Left ventricle myocardium inferior (tissue), 1 donor: ENCODE data around the gene DIAPH1. TPM values are rescaled to one million over a fixed set of nuclear protein-coding genes. Genes with fewer than 3 reads are reported as not detected.

Experiments used
- DNase-seq: peaks from one replicate; pipeline ENCODE4 v3.0.0-alpha.2; 2020
- H3K27ac ChIP-seq: fragments of 200-600 bp; replicated peaks from 2 replicates; pipeline ENCODE4 v1.8.0; 2021
- H3K27me3 ChIP-seq: fragments of 200-600 bp; 2 replicates; pipeline ENCODE4 v1.8.0; 2021; ENCODE audit warnings: low read depth
- H3K36me3 ChIP-seq: fragments of 200-600 bp; 2 replicates; pipeline ENCODE4 v1.8.0; 2021
- H3K4me1 ChIP-seq: fragments of 200-600 bp; 2 replicates; pipeline ENCODE4 v1.8.0; 2021
- H3K4me3 ChIP-seq: fragments of 200-600 bp; 2 replicates; pipeline ENCODE4 v1.8.0; 2021; ENCODE audit warnings: mild to moderate bottlenecking, moderate library complexity
- H3K9me3 ChIP-seq: fragments of 200-600 bp; replicated peaks from 2 replicates; pipeline ENCODE4 v1.8.0; 2021
- CTCF ChIP-seq: fragments of 200-600 bp; IDR thresholded peaks from 2 replicates; pipeline ENCODE4 v1.8.0; 2021; ENCODE audit warnings: antibody characterized with exemption, mild to moderate bottlenecking, borderline replicate concordance
- intact Hi-C: fragments of 100-400 bp; cut with micrococcal nuclease; formaldehyde crosslinking; loops from one replicate; pipeline ENCODE4 v1.11.0; 2022
- total RNA-seq: library from RNA; stranded (reverse); fragmentation: NEBNext Ultra II Directional; extraction: Animal tissue kit (Norgen Biotek cat#: 25700); gene quantifications from one replicate; pipeline ENCODE4 v1.2.1, GENCODE V29; 2021
- donor health status: DM: no; HTN: yes; CAD: no; lungs with severe emphysema.

Gene DIAPH1
- total RNA-seq, 1 donor from 2014 or later: 53.1 TPM

- Histone ChIP-seq H3K4me1 (no peaks in the 10 kb centered on the region), H3K36me3 (peaks cover 35% of the 10 kb centered on the region), H3K27ac (no peak overlapping the region), H3K4me3 (no peak overlapping the region), H3K9me3 (peaks cover 27% of the 10 kb centered on the region), H3K27me3 (no peaks in the 10 kb centered on the region)
- no peak for TF ChIP-seq CTCF
- intact Hi-C loops: no loop called here
- no peak for DNase-seq
These were observed 71.3 kb downstream of the DIAPH1 start for GRCh38 chr5:141547488-141547887.

- no peak for TF ChIP-seq CTCF
- no peak for DNase-seq
- Histone ChIP-seq H3K36me3 (peaks cover 26% of the 10 kb centered on the region), H3K27me3 (no peaks in the 10 kb centered on the region), H3K27ac (no peak overlapping the region), H3K9me3 (peaks cover 20% of the 10 kb centered on the region), H3K4me1 (no peaks in the 10 kb centered on the region), H3K4me3 (no peak overlapping the region)
- intact Hi-C loops: no loop called here
These were observed 75.7 kb downstream of the DIAPH1 start for GRCh38 chr5:141543053-141543452.

- no peak overlapping the region for H3K4me3 ChIP-seq
- DNase-seq: no peak
- peaks cover 9% of the 10 kb centered on the region for H3K36me3 ChIP-seq
- H3K27me3 ChIP-seq: no peaks in the 10 kb centered on the region
- H3K9me3 ChIP-seq: no peaks in the 10 kb centered on the region
- peaks cover 12% of the 10 kb centered on the region for H3K4me1 ChIP-seq
- intact Hi-C loops: no loop called here
- no peak overlapping the region for H3K27ac ChIP-seq
- TF ChIP-seq CTCF: no peak
These were observed 84.1 kb downstream of the DIAPH1 start for GRCh38 chr5:141534492-141535213.

- TF ChIP-seq CTCF: no peak
- no peak overlapping the region for H3K27ac ChIP-seq
- no peak for DNase-seq
- intact Hi-C loops: no loop called here
- H3K4me3 ChIP-seq: no peak overlapping the region
- peaks cover 9% of the 10 kb centered on the region for H3K36me3 ChIP-seq
- no peaks in the 10 kb centered on the region for H3K9me3 ChIP-seq
- H3K4me1 ChIP-seq: peaks cover 20% of the 10 kb centered on the region
- H3K27me3 ChIP-seq: no peaks in the 10 kb centered on the region
These were observed 84.9 kb downstream of the DIAPH1 start for GRCh38 chr5:141533897-141534296.

GRCh38 chr5:141532726-141533125, 86.1 kb downstream of the DIAPH1 start:
- intact Hi-C loops: no loop called here
- peaks cover 9% of the 10 kb centered on the region for H3K36me3 ChIP-seq

More at GRCh38 chr5:141532726-141533125, 86.1 kb downstream of the DIAPH1 start:
- Histone ChIP-seq H3K27me3 (no peaks in the 10 kb centered on the region), H3K4me3 (no peak overlapping the region), H3K4me1 (peaks cover 32% of the 10 kb centered on the region), H3K9me3 (no peaks in the 10 kb centered on the region), H3K27ac (no peak overlapping the region)
- no peak for DNase-seq
- no peak for TF ChIP-seq CTCF
